RPMI8226 (cell line): ENCODE data around the gene LARP1.
"Not testable (repeated sequence)": the region's sequence is repeated elsewhere in the genome, so short reads cannot be mapped to it uniquely, and the experiment has no call there.

Experiments used
- DNase-seq: peaks from one replicate; pipeline ENCODE4 v3.0.0-alpha.2; 2015

The LARP1 gene

GRCh38 chr5:154755361-154756008 lies at the start of gene LARP1:
Gene LARP1 (plus strand): TSS chr5:154755377. CDS start chr5:154755758, 381 bp downstream.
- DNase-seq: peak; percentile 40

- no peak for DNase-seq
Observed at GRCh38 chr5:154706416-154706815, 48.8 kb upstream of the LARP1 start.

- DNase-seq: no peak
Observed at GRCh38 chr5:154707641-154708040, 47.5 kb upstream of the LARP1 start.

- no peak for DNase-seq
Observed at GRCh38 chr5:154708207-154708606, 47.0 kb upstream of the LARP1 start.

- no peak for DNase-seq
Observed at GRCh38 chr5:154708846-154709245, 46.3 kb upstream of the LARP1 start.

GRCh38 chr5:154709368-154710305 lies 45.5 kb upstream of the LARP1 start:
- no peak for DNase-seq

- no peak for DNase-seq
Observed at GRCh38 chr5:154712518-154713437, 42.4 kb upstream of the LARP1 start.

- no peak for DNase-seq
Observed at GRCh38 chr5:154713615-154714125, 41.5 kb upstream of the LARP1 start.

GRCh38 chr5:154714266-154714986 lies 40.8 kb upstream of the LARP1 start:
- peak; percentile 57 for DNase-seq

- no peak for DNase-seq
Observed at GRCh38 chr5:154721481-154722058, 33.6 kb upstream of the LARP1 start.

- no peak for DNase-seq
Observed at GRCh38 chr5:154722097-154722496, 33.1 kb upstream of the LARP1 start.

GRCh38 chr5:154722936-154723335 lies 32.2 kb upstream of the LARP1 start:
- DNase-seq: no peak

- DNase-seq: no peak
Observed at GRCh38 chr5:154723740-154724505, 31.3 kb upstream of the LARP1 start.

GRCh38 chr5:154727361-154727760 lies 27.8 kb upstream of the LARP1 start:
- no peak for DNase-seq

GRCh38 chr5:154728939-154729588 lies 26.1 kb upstream of the LARP1 start:
- no peak for DNase-seq

- peak; percentile 15 for DNase-seq
Observed at GRCh38 chr5:154729613-154730012, 25.6 kb upstream of the LARP1 start.

GRCh38 chr5:154730761-154731160 lies 24.4 kb upstream of the LARP1 start:
- DNase-seq: not testable (repeated sequence)

GRCh38 chr5:154732212-154732611 lies 23.0 kb upstream of the LARP1 start:
- no peak for DNase-seq

GRCh38 chr5:154734370-154735248 lies 20.6 kb upstream of the LARP1 start:
- DNase-seq: peak; percentile 45
